GOT3 (cell line): ENCODE data around the gene TMPRSS11F.
"Not testable (repeated sequence)": the region's sequence is repeated elsewhere in the genome, so short reads cannot be mapped to it uniquely, and the experiment has no call there.

Source experiments
- DNase-seq: peaks from one replicate; lab custom pipeline; 2025; ENCODE audit warnings: mixed read lengths; lab: John Stamatoyannopoulos, UW

TMPRSS11F gene

GRCh38 chr4:68129793-68130192 is at the start of gene TMPRSS11F:
TSS of gene TMPRSS11F (minus strand) at chr4:68129869. CDS start at chr4:68129820, 49 bp downstream.
- DNase-seq = no peak

- no peak for DNase-seq
These were observed 47.2 kb upstream of the TMPRSS11F start for GRCh38 chr4:68176904-68177303.

- DNase-seq = no peak
These were observed 46.8 kb upstream of the TMPRSS11F start for GRCh38 chr4:68176500-68176899.

- DNase-seq = no peak
These were observed 46.0 kb upstream of the TMPRSS11F start for GRCh38 chr4:68175562-68176155.

- not testable (repeated sequence) for DNase-seq
These were observed 44.7 kb upstream of the TMPRSS11F start for GRCh38 chr4:68174389-68174788.

GRCh38 chr4:68172147-68172546 is 42.5 kb upstream of the TMPRSS11F start:
- DNase-seq = not testable (repeated sequence)

- no peak for DNase-seq
These were observed 38.0 kb upstream of the TMPRSS11F start for GRCh38 chr4:68167706-68168105.

- DNase-seq = no peak
These were observed 37.5 kb upstream of the TMPRSS11F start for GRCh38 chr4:68167166-68167565.

GRCh38 chr4:68163754-68164153 is 34.1 kb upstream of the TMPRSS11F start:
- DNase-seq = no peak

GRCh38 chr4:68162196-68162595 is 32.5 kb upstream of the TMPRSS11F start:
- DNase-seq = no peak

- no peak for DNase-seq
These were observed 22.7 kb upstream of the TMPRSS11F start for GRCh38 chr4:68152411-68152810.

- no peak for DNase-seq
These were observed 19.4 kb upstream of the TMPRSS11F start for GRCh38 chr4:68148800-68149685.

GRCh38 chr4:68147079-68147478 is 17.4 kb upstream of the TMPRSS11F start:
- no peak for DNase-seq

GRCh38 chr4:68145261-68145660 is 15.6 kb upstream of the TMPRSS11F start:
- DNase-seq = no peak

GRCh38 chr4:68141852-68142251 is 12.2 kb upstream of the TMPRSS11F start:
- DNase-seq = no peak

GRCh38 chr4:68132342-68132741 is 2.7 kb upstream of the TMPRSS11F start:
- DNase-seq = no peak

GRCh38 chr4:68124262-68124661 is 5.4 kb downstream of the TMPRSS11F start:
- no peak for DNase-seq

GRCh38 chr4:68123525-68123924 is 6.1 kb downstream of the TMPRSS11F start:
- DNase-seq = no peak

GRCh38 chr4:68119921-68120320 is 9.7 kb downstream of the TMPRSS11F start:
- no peak for DNase-seq

- no peak for DNase-seq
These were observed 19.2 kb downstream of the TMPRSS11F start for GRCh38 chr4:68110441-68110840.

GRCh38 chr4:68109868-68110267 is 19.8 kb downstream of the TMPRSS11F start:
- DNase-seq = no peak

GRCh38 chr4:68082758-68083157 is 46.9 kb downstream of the TMPRSS11F start:
- DNase-seq = no peak

GRCh38 chr4:68079928-68080327 is 49.7 kb downstream of the TMPRSS11F start:
- no peak for DNase-seq
